PC-3 (cell line): Measurements from ENCODE around the gene SNED1.

Experiments used
- CTCF ChIP-seq: fragments of 300-600 bp; sonication (generic); conservative IDR thresholded peaks from 2 replicates; pipeline ENCODE4 v1.5.1; 2017; ENCODE audit warnings: antibody characterized with exemption, low read depth, mild to moderate bottlenecking, low read length
- EZH2phosphoT487 ChIP-seq: fragments of 300-600 bp; sonication (generic); IDR thresholded peaks from 2 replicates; pipeline ENCODE4 v1.6.1; 2018; ENCODE audit warnings: mild to moderate bottlenecking, antibody characterized with exemption, low read length, borderline replicate concordance

- no peak for TF ChIP-seq CTCF
- TF ChIP-seq EZH2phosphoT487: no peak
These were observed 82.2 kb downstream of the SNED1 start for GRCh38 chr2:241080405-241081189.
